Heart left ventricle (tissue), 16 donors: Measurements from ENCODE around the gene COL23A1. TPM values are rescaled to one million over a fixed set of nuclear protein-coding genes. Genes with fewer than 3 reads are reported as not detected.
A peak's percentile ranks its signal among the peaks of the same experiment; 100 is the strongest.

Experiments
- ATAC-seq, 4 donors: fragments of 200-7000 bp; cut with Tn5 transposase; one replicate each; pipeline ENCODE4 v1.9.1; 2020 to 2022; ENCODE audit warnings: moderate library complexity in 4 of 4, mild to moderate bottlenecking in 3 of 4, moderate number of reproducible peaks in 1 of 4
- DNase-seq, 5 donors: peaks; one replicate each; pipeline ENCODE4 v3.0.0-alpha.2; 2020
- H3K27ac ChIP-seq, 12 donors: fragments of 200-600 bp; sonication (generic) in 4 of 12; one replicate each; pipeline versions ENCODE4 v1.5.0 to v1.8.0; 2016 to 2022; ENCODE audit warnings: mild to moderate bottlenecking in 2 of 12
- H3K27me3 ChIP-seq, 9 donors: fragments of 200-600 bp; sonication (generic) in 2 of 9; one replicate each; pipeline versions ENCODE4 v1.5.1 to v1.8.0; 2016 to 2022; ENCODE audit warnings: mild to moderate bottlenecking in 3 of 9
- H3K36me3 ChIP-seq, 9 donors: fragments of 200-600 bp; sonication (generic) in 2 of 9; one replicate each; pipeline versions ENCODE4 v1.5.0 to v1.8.0; 2018 to 2022; ENCODE audit warnings: mild to moderate bottlenecking in 2 of 9
- H3K4me1 ChIP-seq, 12 donors: fragments of 200-600 bp; sonication (generic) in 4 of 12; one replicate each; pipeline versions ENCODE4 v1.5.0 to v1.8.0; 2016 to 2022; ENCODE audit warnings: mild to moderate bottlenecking in 3 of 12
- H3K4me3 ChIP-seq, 12 donors: fragments of 200-600 bp; sonication (generic) in 4 of 12; one replicate each; pipeline versions ENCODE4 v1.5.0 to v1.8.0; 2017 to 2022; ENCODE audit warnings: mild to moderate bottlenecking in 9 of 12, moderate library complexity in 4 of 12
- H3K9me3 ChIP-seq, 12 donors: fragments of 200-600 bp; sonication (generic) in 4 of 12; one replicate each; pipeline versions ENCODE4 v1.5.0 to v1.8.0; 2016 to 2022; ENCODE audit warnings: mild to moderate bottlenecking in 1 of 12
- POLR2A ChIP-seq, 2 donors: fragments of 450-650 bp; IDR thresholded peaks; one replicate each; pipeline ENCODE4 v1.6.1; 2017; ENCODE audit warnings: antibody characterized with exemption in 2 of 2, mild to moderate bottlenecking in 2 of 2, moderate library complexity in 2 of 2
- whole genome bisulfite sequencing, 4 donors: extraction: QIAGEN DNeasy Blood & Tissue Kit in 2 of 4; methylation state at CpG; one replicate each; pipeline versions ENCODE4 v1.1.5 to v1.1.7; 2013 to 2018; 5-methylcytosine and 5-hydroxymethylcytosine counted together
- intact Hi-C, 10 donors: fragments of 100-400 bp; cut with DNase I; formaldehyde crosslinking; loops; one replicate each; pipeline versions ENCODE4 v1.11.1 to v1.14.2; 2022
- polyA plus RNA-seq, 2 donors: library from polyadenylated mRNA; stranded (reverse); fragments of 200-250 nt; gene quantifications; one replicate each; pipeline ENCODE4 v1.2.3, GENCODE V29; 2013
- total RNA-seq, 9 donors: library from RNA; depleted of rRNA in 2 of 9; stranded (reverse); fragments of >200 nt in 2 of 9; fragmentation: NEBNext Ultra II Directional in 3 of 9; extraction: Animal tissue kit (Norgen Biotek cat#: 25700) in 3 of 9; gene quantifications; one replicate each; pipeline versions ENCODE4 v1.1.0 to v1.2.4, GENCODE V29; 2016 to 2023
- TF ChIP-seq, protein P1 (sequence below), 12 donors: fragments of 200-600 bp; sonication (generic) in 4 of 12; IDR thresholded peaks; one replicate each; pipeline versions ENCODE4 v1.5.0 to v1.8.0; 2018 to 2022; ENCODE audit warnings: antibody characterized with exemption in 12 of 12, mild to moderate bottlenecking in 5 of 12
- donor health status: ischemic (EF 13 %, LVEDD 7.1; RV severe dilation, severe dysfunction).
- donor health status: healthy with polysubstance abuse.
- donor health status: DM: no; HTN: yes; CAD: no.
- donor health status: DM: no; HTN: no; CAD: no.
- donor health status: ischemic (EF 25% LVEDD 6.9; RV normal size, moderate dysfunction).
- donor health status: ischemic (EF 25% LVEDD 5.7; RV mildly dilated, moderate dysfunction).
- donor health status: healthy.
- donor health status: DM: yes; HTN: yes; CAD: no.
- donor health status: ischemic (EF 35%, LVEDD 5.7; RV mildly dilated, moderate dysfunction).
- donor health status: nonischemic (EF 11% LVEDD 7.7; RV severe dilation, severe dysfunction).
- donor health status: DM: yes; HTN: yes; CAD: no.
- donor health status: PGD.
- donor health status: ischemic (EF 29% LVEDD 5.4; RV normal size, mild dysfunction).
- donor health status: nonischemic (EF 23%, LVEDD 6.1; RV moderate dilation, normal function).

COL23A1 gene
- total and polyA plus RNA-seq, 11 donors: 6.0 to 33.0 (median 18.8) TPM

GRCh38 chr5:178279026-178279722 is 311.0 kb downstream of the COL23A1 start:
- Histone ChIP-seq H3K4me1 (peaks cover 0 to 15% (median 0%) of the 10 kb centered on the region in 12 donors), H3K27me3 (no peaks in the 10 kb centered on the region), H3K36me3 (no peaks in the 10 kb centered on the region), H3K27ac (no peak overlapping the region), H3K9me3 (peaks cover 0 to 12% (median 5%) of the 10 kb centered on the region in 12 donors), H3K4me3 (no peak overlapping the region)
- intact Hi-C loops: loop anchor here in 7 of 10 donors (2.0 to 10.0 kb wide), 6 partner anchors 308 to 566 kb away; partner anchors contain the start of genes COL23A1 (in 1 of the 7) and ZNF354A (in 1 of the 7)
- DNase-seq: peak in 1 of 5 donors; percentile 42
- no peak for TF ChIP-seq POLR2A (IDR thresholded peaks at IDR 0.05)
- TF ChIP-seq, protein P1, sequence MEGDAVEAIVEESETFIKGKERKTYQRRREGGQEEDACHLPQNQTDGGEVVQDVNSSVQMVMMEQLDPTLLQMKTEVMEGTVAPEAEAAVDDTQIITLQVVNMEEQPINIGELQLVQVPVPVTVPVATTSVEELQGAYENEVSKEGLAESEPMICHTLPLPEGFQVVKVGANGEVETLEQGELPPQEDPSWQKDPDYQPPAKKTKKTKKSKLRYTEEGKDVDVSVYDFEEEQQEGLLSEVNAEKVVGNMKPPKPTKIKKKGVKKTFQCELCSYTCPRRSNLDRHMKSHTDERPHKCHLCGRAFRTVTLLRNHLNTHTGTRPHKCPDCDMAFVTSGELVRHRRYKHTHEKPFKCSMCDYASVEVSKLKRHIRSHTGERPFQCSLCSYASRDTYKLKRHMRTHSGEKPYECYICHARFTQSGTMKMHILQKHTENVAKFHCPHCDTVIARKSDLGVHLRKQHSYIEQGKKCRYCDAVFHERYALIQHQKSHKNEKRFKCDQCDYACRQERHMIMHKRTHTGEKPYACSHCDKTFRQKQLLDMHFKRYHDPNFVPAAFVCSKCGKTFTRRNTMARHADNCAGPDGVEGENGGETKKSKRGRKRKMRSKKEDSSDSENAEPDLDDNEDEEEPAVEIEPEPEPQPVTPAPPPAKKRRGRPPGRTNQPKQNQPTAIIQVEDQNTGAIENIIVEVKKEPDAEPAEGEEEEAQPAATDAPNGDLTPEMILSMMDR (IDR thresholded peaks at IDR 0.05): no peak
- ATAC-seq: no peak
- 78 to 83% (median 80%) methylated on average over 12 to 14 of the region's 14 CpGs for WGBS, 4 donors

GRCh38 chr5:178278358-178279023 is 311.7 kb downstream of the COL23A1 start:
- Histone ChIP-seq H3K36me3 (no peaks in the 10 kb centered on the region), H3K4me3 (no peak overlapping the region), H3K4me1 (peaks cover 0 to 16% (median 0%) of the 10 kb centered on the region in 12 donors), H3K27me3 (no peaks in the 10 kb centered on the region), H3K9me3 (peaks cover 0 to 5% (median 0%) of the 10 kb centered on the region in 12 donors), H3K27ac (no peak overlapping the region)
- ATAC-seq (no peak), DNase-seq (peak in 2 of 5 donors; percentile 11 to 27)
- TF ChIP-seq, protein P1 (IDR thresholded peaks at IDR 0.05): no peak
- TF ChIP-seq POLR2A (IDR thresholded peaks at IDR 0.05): no peak
- WGBS, 4 donors: 79 to 84% (median 82%) methylated on average over 18 of the region's 18 CpGs
- intact Hi-C loops: loop anchor here in 7 of 10 donors (2.0 to 10.0 kb wide), 6 partner anchors 309 to 566 kb away; partner anchors contain the start of genes COL23A1 (in 1 of the 7) and ZNF354A (in 1 of the 7)

DNA sequence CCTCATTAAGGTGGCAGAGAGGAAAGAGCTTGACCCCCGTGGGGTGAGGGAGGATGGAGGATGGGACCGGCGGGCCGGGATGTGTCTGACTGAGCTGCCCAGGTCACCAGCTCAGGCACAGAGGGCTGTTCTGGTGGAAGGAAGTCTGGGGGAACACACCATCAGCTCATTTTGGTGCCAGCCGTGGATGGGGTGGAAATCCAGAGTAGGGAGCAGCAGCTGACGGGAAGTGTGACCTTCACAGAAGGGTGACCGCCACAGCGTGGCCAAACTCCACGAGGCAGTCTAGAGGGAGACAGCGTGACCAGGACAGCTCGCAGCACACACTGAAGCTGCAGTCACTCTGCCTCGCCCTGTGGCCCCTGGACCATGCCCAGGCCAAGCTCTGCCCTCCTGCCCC is 312.3 kb downstream of the COL23A1 start:
- ATAC-seq (no peak), DNase-seq (peak in 3 of 5 donors; percentile 7 to 51 (median 18))
- TF ChIP-seq POLR2A (IDR thresholded peaks at IDR 0.05): no peak
- TF ChIP-seq, protein P1 (IDR thresholded peaks at IDR 0.05): no peak
- H3K4me3 ChIP-seq: no peak overlapping the region
- 60 to 76% (median 62%) methylated on average over 5 to 12 of the region's 12 CpGs for whole genome bisulfite sequencing, 4 donors
- intact Hi-C loops: loop anchor here in 7 of 10 donors (2.0 to 10.0 kb wide), 6 partner anchors 309 to 567 kb away; partner anchors contain the start of genes COL23A1 (in 1 of the 7) and ZNF354A (in 1 of the 7)
- H3K9me3 ChIP-seq: peaks cover 0 to 4% (median 0%) of the 10 kb centered on the region in 12 donors
- peaks cover 0 to 16% (median 0%) of the 10 kb centered on the region in 12 donors for H3K4me1 ChIP-seq
- H3K36me3 ChIP-seq: no peaks in the 10 kb centered on the region
- no peak overlapping the region for H3K27ac ChIP-seq
- no peaks in the 10 kb centered on the region for H3K27me3 ChIP-seq

DNA sequence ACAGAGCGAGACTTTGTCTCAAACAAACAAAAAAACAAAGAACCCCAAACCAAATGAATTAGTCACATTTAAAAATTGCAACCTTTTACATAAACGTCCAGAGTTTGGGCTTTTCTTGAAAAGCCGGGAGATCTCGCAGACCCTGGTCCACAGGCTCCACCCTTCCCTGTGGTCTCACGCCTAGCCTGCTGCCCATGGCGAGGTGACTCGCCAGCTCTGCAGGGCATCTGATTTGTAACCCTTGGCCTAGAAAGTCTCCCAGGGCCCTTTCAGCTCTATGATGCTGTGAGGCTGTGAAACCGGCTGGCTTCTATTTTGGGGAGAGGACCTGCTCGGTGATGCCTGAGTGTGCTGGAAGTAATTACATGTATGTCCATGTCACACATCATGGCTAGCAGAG is 312.8 kb downstream of the COL23A1 start:
- H3K27ac ChIP-seq: no peak overlapping the region
- intact Hi-C loops: loop anchor here in 7 of 10 donors (5.0 to 10.0 kb wide), 5 partner anchors 310 to 567 kb away; partner anchors contain the start of genes COL23A1 (in 1 of the 7) and ZNF354A (in 1 of the 7)
- no peaks in the 10 kb centered on the region for H3K36me3 ChIP-seq
- no peak for TF ChIP-seq POLR2A (IDR thresholded peaks at IDR 0.05)
- TF ChIP-seq, protein P1 (IDR thresholded peaks at IDR 0.05): no peak
- DNase-seq (peak in 2 of 5 donors; percentile 15 to 18), ATAC-seq (no peak)
- no peak overlapping the region for H3K4me3 ChIP-seq
- peaks cover 0 to 4% (median 0%) of the 10 kb centered on the region in 12 donors for H3K9me3 ChIP-seq
- WGBS, 4 donors: 79 to 84% (median 83%) methylated on average over 9 of the region's 9 CpGs
- no peaks in the 10 kb centered on the region for H3K27me3 ChIP-seq
- H3K4me1 ChIP-seq: peaks cover 0 to 16% (median 0%) of the 10 kb centered on the region in 12 donors
